A673 (cell line): Measurements from ENCODE around the gene TP53BP1.

Experiments used
- EZH2 ChIP-seq: fragments of 200-600 bp; sonication (generic); IDR thresholded peaks from 2 replicates; pipeline ENCODE4 v1.6.1; 2017; ENCODE audit warnings: borderline replicate concordance, low read depth, mild to moderate bottlenecking, mixed read lengths, antibody characterized with exemption, low read length; ENCODE audit not compliant: poor library complexity, severe bottlenecking
- TF ChIP-seq, protein P1 (sequence below): fragments of 300-800, 200-600 bp; sonication (generic); conservative IDR thresholded peaks from 2 replicates; pipeline ENCODE4 v1.5.1; 2017; ENCODE audit warnings: low read depth, mild to moderate bottlenecking, antibody characterized with exemption, low read length, moderate library complexity, mixed read lengths

- TF ChIP-seq, protein P1, sequence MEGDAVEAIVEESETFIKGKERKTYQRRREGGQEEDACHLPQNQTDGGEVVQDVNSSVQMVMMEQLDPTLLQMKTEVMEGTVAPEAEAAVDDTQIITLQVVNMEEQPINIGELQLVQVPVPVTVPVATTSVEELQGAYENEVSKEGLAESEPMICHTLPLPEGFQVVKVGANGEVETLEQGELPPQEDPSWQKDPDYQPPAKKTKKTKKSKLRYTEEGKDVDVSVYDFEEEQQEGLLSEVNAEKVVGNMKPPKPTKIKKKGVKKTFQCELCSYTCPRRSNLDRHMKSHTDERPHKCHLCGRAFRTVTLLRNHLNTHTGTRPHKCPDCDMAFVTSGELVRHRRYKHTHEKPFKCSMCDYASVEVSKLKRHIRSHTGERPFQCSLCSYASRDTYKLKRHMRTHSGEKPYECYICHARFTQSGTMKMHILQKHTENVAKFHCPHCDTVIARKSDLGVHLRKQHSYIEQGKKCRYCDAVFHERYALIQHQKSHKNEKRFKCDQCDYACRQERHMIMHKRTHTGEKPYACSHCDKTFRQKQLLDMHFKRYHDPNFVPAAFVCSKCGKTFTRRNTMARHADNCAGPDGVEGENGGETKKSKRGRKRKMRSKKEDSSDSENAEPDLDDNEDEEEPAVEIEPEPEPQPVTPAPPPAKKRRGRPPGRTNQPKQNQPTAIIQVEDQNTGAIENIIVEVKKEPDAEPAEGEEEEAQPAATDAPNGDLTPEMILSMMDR, result no peak
- no peak for TF ChIP-seq EZH2
These were observed 5.6 kb downstream of the TP53BP1 start for GRCh38 chr15:43487271-43487895.
